ENCODE results near the gene DNASE2B. TPM values are rescaled to one million over a fixed set of nuclear protein-coding genes. Genes with fewer than 3 reads are reported as not detected.
"Not testable (repeated sequence)": the region's sequence is repeated elsewhere in the genome, so short reads cannot be mapped to it uniquely, and the experiment has no call there.

The DNASE2B gene
- polyA plus RNA-seq, 1 experiment, result not detected

DNA sequence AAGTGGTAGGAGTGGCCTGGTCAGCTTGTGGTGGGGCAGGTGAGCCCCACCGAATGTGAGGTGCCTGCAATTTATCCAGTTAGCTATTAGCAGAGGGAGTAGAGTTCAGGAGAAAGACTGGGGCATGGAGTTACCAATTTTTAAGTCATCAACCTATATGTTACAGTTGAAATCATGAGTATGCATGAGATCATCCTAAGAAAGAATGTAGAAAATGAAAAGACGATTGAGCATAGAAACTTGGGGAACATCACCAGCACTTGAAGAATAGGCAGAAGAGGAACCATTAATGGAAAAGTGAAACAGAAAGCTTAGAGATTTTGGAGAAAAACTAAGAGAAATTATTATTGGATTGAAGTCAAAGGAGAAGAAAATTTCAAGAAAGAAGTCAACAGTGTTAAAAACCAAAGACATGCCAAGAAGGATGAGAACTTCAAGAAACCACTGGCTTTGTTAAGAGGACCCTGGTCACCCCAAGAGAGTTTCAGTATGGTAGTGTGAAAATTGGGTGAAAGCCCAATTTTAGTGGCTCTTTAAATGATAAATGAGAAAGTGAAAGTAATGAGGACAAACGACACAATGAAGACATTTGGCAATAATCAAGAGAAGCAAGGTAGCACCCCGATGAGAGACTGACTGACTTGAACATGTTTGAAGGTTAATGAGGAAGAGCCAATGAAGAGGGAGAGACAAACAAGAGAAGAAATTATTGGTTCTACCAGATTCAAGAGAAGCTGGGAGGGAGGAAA lies 36.7 kb downstream of the DNASE2B start:
- CTCF ChIA-PET, result interaction anchor here (1.0 to 3.1 kb wide), 8 partner anchors 168 to 503 kb away, joined by 3 to 16 read pairs (median 3); partner anchors contain the start of gene PRKACB
- H3K4me3 ChIP-seq (ENCODE audit: low read depth, low read length), result no peak overlapping the region
- TF ChIP-seq, protein P1, sequence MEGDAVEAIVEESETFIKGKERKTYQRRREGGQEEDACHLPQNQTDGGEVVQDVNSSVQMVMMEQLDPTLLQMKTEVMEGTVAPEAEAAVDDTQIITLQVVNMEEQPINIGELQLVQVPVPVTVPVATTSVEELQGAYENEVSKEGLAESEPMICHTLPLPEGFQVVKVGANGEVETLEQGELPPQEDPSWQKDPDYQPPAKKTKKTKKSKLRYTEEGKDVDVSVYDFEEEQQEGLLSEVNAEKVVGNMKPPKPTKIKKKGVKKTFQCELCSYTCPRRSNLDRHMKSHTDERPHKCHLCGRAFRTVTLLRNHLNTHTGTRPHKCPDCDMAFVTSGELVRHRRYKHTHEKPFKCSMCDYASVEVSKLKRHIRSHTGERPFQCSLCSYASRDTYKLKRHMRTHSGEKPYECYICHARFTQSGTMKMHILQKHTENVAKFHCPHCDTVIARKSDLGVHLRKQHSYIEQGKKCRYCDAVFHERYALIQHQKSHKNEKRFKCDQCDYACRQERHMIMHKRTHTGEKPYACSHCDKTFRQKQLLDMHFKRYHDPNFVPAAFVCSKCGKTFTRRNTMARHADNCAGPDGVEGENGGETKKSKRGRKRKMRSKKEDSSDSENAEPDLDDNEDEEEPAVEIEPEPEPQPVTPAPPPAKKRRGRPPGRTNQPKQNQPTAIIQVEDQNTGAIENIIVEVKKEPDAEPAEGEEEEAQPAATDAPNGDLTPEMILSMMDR (IDR thresholded peaks at IDR 0.05; ENCODE audit: insufficient read depth, low read depth, low read length), result no peak
- H3K36me3 ChIP-seq (ENCODE audit: control insufficient read depth, insufficient read depth, low read length), result no peaks in the 10 kb centered on the region
- H3K27me3 ChIP-seq (ENCODE audit: control insufficient read depth, insufficient read depth, low read length), result no peaks in the 10 kb centered on the region
- POLR2A ChIA-PET, result no interaction called here
- DNase-seq (ENCODE audit: low read depth), result no peak

DNA sequence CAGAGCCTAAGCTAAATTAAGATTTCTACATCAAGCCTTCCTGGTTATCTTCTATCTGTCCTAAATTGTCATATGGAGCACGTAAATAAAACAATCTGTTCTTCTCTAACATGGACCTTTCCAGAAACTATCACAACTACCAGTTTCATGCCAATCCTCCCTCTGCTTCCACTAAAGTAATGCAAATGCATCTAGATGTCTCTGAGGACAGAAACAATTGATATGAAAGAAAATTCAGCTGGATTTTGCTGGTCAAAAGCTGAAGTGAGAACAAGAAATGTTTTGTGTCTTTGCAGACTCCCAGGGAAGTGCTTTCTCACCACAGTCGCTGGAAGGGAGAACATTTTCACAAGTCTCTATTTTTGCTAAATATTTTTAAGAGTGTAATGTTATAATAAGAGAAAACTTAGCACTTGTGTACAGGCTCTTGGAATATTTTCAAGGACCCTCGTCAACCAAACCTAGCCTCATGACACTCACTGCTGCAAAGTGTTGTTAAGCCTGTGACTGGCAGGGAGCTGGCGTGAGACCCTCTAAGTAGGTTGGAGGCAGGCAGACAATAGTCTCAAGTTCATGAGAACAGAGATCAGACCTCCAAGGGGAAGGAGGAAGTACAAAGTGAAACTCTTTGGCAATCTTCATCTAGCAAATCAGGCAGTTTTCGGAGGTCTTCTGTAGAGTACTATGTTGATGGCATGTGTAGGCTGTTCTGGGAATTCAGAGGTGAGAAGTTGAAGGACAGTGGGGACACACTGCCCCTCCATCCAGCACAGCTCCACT lies 38.8 kb downstream of the DNASE2B start:
- Histone ChIP-seq H3K27me3 (ENCODE audit: control insufficient read depth, insufficient read depth, low read length) (no peaks in the 10 kb centered on the region), H3K36me3 (ENCODE audit: control insufficient read depth, insufficient read depth, low read length) (no peaks in the 10 kb centered on the region), H3K4me3 (ENCODE audit: low read depth, low read length) (no peak overlapping the region)
- ChIA-PET CTCF (interaction anchor here (1.6 to 10.8 kb wide), 4 partner anchors 166 to 335 kb away, joined by 3 to 128 read pairs (median 6); no protein-coding TSS in a partner anchor), POLR2A (no interaction called here)
- DNase-seq (ENCODE audit: low read depth), result no peak
- TF ChIP-seq, protein P1 (IDR thresholded peaks at IDR 0.05; ENCODE audit: insufficient read depth, low read depth, low read length), result no peak

DNA sequence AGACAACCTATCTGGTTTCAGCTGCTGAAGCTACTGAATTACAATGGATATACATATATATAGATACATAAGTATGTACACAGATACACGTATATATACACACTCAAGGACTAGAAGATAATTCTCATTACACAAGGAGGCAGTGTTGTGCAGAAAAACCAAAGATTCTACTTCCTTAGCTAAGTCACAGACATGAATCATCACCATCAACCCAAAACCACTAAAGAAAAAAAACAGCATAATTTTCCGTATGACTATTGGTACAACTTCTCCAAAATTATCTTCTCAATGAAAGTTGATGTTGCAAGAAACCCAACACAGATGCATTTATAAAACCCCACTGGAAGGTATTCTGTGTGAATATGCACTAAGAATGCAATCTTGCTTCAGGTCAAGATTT lies 44.0 kb downstream of the DNASE2B start:
- Histone ChIP-seq H3K4me3 (ENCODE audit: low read depth, low read length) (no peak overlapping the region), H3K36me3 (ENCODE audit: control insufficient read depth, insufficient read depth, low read length) (no peaks in the 10 kb centered on the region), H3K27me3 (ENCODE audit: control insufficient read depth, insufficient read depth, low read length) (no peaks in the 10 kb centered on the region)
- ChIA-PET POLR2A (interaction anchor here (0.6 kb wide), 1 partner anchor 37 kb away, joined by 3 read pairs; no protein-coding TSS in a partner anchor), CTCF (interaction anchor here (0.6 to 10.8 kb wide), 25 partner anchors 10 to 518 kb away, joined by 3 to 128 read pairs (median 4); partner anchors contain the start of genes GNG5, RPF1 and SPATA1)
- TF ChIP-seq, protein P1 (IDR thresholded peaks at IDR 0.05; ENCODE audit: insufficient read depth, low read depth, low read length), result peak; percentile 52; the same call in 1 of the 2 replicates
- peak; percentile 76 for DNase-seq (ENCODE audit: low read depth)

DNA sequence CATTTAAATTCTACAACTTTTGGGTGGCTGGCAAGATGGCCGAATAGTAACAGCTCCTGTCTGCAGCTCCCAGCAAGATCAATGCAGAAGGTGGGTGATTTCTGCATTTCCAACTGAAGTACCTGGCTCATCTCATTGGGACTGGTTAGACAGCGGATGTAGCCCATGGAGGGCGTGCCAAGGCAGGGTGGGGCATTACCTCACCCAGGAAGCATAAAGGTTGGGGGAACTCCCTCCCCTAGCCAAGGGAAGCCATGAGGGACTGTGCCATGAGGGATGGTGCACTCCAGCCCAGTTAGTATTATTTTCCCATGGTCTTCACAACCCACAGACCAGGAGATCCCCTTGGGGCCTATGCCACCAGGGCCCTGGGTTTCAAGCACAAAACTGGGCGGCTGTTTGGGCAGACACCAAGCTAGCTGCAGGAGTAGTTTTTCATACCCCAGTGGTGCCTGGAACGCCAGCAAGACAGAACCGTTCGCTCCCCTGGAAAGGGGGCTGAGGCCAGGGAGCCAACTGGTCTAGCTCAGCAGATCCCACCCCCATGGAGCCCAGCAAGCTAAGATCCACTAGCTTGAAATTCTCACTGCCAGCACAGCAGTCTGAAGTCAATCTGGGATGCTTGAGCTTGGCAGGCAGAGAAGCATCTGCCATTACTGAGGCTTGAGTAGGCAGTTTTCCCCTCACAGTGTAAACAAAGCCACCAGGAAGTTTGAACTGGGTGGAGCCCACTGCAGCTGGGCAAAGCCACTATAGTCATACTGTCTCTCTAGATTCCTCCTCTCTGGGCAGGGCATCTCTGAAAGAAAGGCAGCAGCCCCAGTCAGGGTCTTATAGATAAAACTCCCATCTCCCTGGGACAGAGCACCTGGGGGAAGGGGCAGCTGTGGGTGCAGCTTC lies 44.7 kb downstream of the DNASE2B start:
- DNase-seq (ENCODE audit: low read depth); H3K4me3 ChIP-seq (ENCODE audit: low read depth, low read length); POLR2A ChIA-PET; H3K27me3 ChIP-seq (ENCODE audit: control insufficient read depth, insufficient read depth, low read length); H3K36me3 ChIP-seq (ENCODE audit: control insufficient read depth, insufficient read depth, low read length): not testable (repeated sequence)
- CTCF ChIA-PET, result interaction anchor here (0.6 to 10.8 kb wide), 29 partner anchors 9 to 519 kb away, joined by 3 to 128 read pairs (median 4); partner anchors contain the start of genes GNG5, RPF1 and SPATA1

DNA sequence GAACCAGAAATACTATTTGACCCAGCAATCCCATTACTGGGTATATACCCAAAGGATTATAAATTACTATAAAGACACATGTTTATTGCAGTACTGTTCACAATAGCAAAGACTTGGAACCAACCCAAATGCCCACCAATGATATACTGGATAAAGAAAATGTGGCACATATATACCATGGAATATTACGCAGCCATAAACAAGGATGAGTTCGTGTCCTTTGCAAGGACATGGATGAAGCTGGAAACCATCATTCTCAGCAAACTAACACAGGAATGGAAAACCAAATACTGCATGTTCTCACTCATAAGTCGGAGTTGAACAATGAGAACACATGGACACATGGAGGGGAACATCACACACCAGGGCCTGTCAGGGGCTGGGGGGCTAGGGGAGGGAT lies 50.4 kb downstream of the DNASE2B start:
- H3K27me3 ChIP-seq (ENCODE audit: control insufficient read depth, insufficient read depth, low read length); POLR2A ChIA-PET; DNase-seq (ENCODE audit: low read depth); H3K4me3 ChIP-seq (ENCODE audit: low read depth, low read length); H3K36me3 ChIP-seq (ENCODE audit: control insufficient read depth, insufficient read depth, low read length): not testable (repeated sequence)
- CTCF ChIA-PET, result interaction anchor here (0.7 to 1.3 kb wide), 2 partner anchors 305 to 323 kb away, joined by 3 to 4 read pairs; no protein-coding TSS in a partner anchor

Measured in BJ (cell line).